ENCODE results near the gene STX7.

Gene STX7

GRCh38 chr6:132458887-132459604 is 53.9 kb downstream of the STX7 start:
- in situ Hi-C loops (cut with MboI; ENCODE audit: low pct_unique_long_range_greater_than_20kb, low sequenced_read_pairs, unreplicated experiment), result no loop called here
- no peak for TF ChIP-seq CTCF (IDR thresholded peaks at IDR 0.05; ENCODE audit: extremely low read depth, insufficient read depth, missing control alignments)

GRCh38 chr6:132456700-132457143 is 56.2 kb downstream of the STX7 start:
- in situ Hi-C loops (cut with MboI; ENCODE audit: low pct_unique_long_range_greater_than_20kb, low sequenced_read_pairs, unreplicated experiment), result no loop called here
- DNase-seq (ENCODE audit: low spot score), result peak; percentile 56

More at GRCh38 chr6:132458887-132459604, 53.9 kb downstream of the STX7 start:
- DNase-seq (ENCODE audit: low spot score), result no peak

GRCh38 chr6:132446855-132447241 is 66.1 kb downstream of the STX7 start:
- no peak for TF ChIP-seq CTCF (IDR thresholded peaks at IDR 0.05; ENCODE audit: extremely low read depth, insufficient read depth, missing control alignments)
- DNase-seq (ENCODE audit: low spot score), result no peak
- in situ Hi-C loops (cut with MboI; ENCODE audit: low pct_unique_long_range_greater_than_20kb, low sequenced_read_pairs, unreplicated experiment), result no loop called here

More at GRCh38 chr6:132456700-132457143, 56.2 kb downstream of the STX7 start:
- peak; percentile 78 for TF ChIP-seq CTCF (IDR thresholded peaks at IDR 0.05; ENCODE audit: extremely low read depth, insufficient read depth, missing control alignments)

- no peak for DNase-seq (ENCODE audit: low spot score)
- TF ChIP-seq CTCF (IDR thresholded peaks at IDR 0.05; ENCODE audit: extremely low read depth, insufficient read depth, missing control alignments), result no peak
- in situ Hi-C loops (cut with MboI; ENCODE audit: low pct_unique_long_range_greater_than_20kb, low sequenced_read_pairs, unreplicated experiment), result no loop called here
Observed at GRCh38 chr6:132446141-132446854, 66.6 kb downstream of the STX7 start.

GRCh38 chr6:132445201-132445951 is 67.5 kb downstream of the STX7 start:
- in situ Hi-C loops (cut with MboI; ENCODE audit: low pct_unique_long_range_greater_than_20kb, low sequenced_read_pairs, unreplicated experiment), result no loop called here
- DNase-seq (ENCODE audit: low spot score), result no peak
- no peak for TF ChIP-seq CTCF (IDR thresholded peaks at IDR 0.05; ENCODE audit: extremely low read depth, insufficient read depth, missing control alignments)

- no peak for DNase-seq (ENCODE audit: low spot score)
- in situ Hi-C loops (cut with MboI; ENCODE audit: low pct_unique_long_range_greater_than_20kb, low sequenced_read_pairs, unreplicated experiment), result no loop called here
Observed at GRCh38 chr6:132443206-132443605, 69.7 kb downstream of the STX7 start.

More at GRCh38 chr6:132443206-132443605, 69.7 kb downstream of the STX7 start:
- no peak for TF ChIP-seq CTCF (IDR thresholded peaks at IDR 0.05; ENCODE audit: extremely low read depth, insufficient read depth, missing control alignments)
